A673 (cell line): ENCODE data around the gene TEC. TPM values are rescaled to one million over a fixed set of nuclear protein-coding genes. Genes with fewer than 3 reads are reported as not detected.
"Not testable (repeated sequence)": the region's sequence is repeated elsewhere in the genome, so short reads cannot be mapped to it uniquely, and the experiment has no call there.

Source experiments
- BruUV-seq: library from RNA; stranded (reverse); fragments of 400-500 nt; replicated peaks from 2 replicates; lab custom pipeline; 2021; lab: Mats Ljungman, UMichigan
- CTCF ChIA-PET: fragments of 300-600 bp; sonication (Branson Sonifier 250); formaldehyde crosslinking; loops from one replicate; lab custom pipeline; 2022; ENCODE audit warnings: antibody characterized with exemption; lab: Charles Lee
- POLR2A ChIA-PET: fragments of 300-600 bp; sonication (Branson Sonifier 250); formaldehyde crosslinking; loops from one replicate; lab custom pipeline; 2022; ENCODE audit warnings: antibody characterized with exemption; ENCODE audit not compliant: low non-redundant PET; lab: Charles Lee
- DNase-seq: peaks from one replicate; pipeline ENCODE4 v3.0.0-alpha.2; 2015; ENCODE audit warnings: low spot score
- H3K27ac ChIP-seq: fragments of 200-600 bp; sonication (generic); 2 replicates; pipeline ENCODE4 v1.5.1; 2016; ENCODE audit warnings: mixed run types, low read depth, mild to moderate bottlenecking, mixed read lengths, antibody characterized with exemption, low read length; ENCODE audit not compliant: poor library complexity, severe bottlenecking
- H3K27me3 ChIP-seq: fragments of 200-600 bp; sonication (generic); replicated peaks from 2 replicates; pipeline ENCODE4 v1.6.1; 2017; ENCODE audit warnings: mixed run types, low read depth, mild to moderate bottlenecking, mixed read lengths, antibody characterized with exemption, low read length; ENCODE audit not compliant: insufficient read depth, poor library complexity
- H3K36me3 ChIP-seq: fragments of 200-600 bp; sonication (generic); 2 replicates; pipeline ENCODE4 v1.6.1; 2016; ENCODE audit warnings: mixed run types, mild to moderate bottlenecking, mixed read lengths, antibody characterized with exemption, low read length; ENCODE audit not compliant: insufficient read depth, poor library complexity, severe bottlenecking
- H3K4me1 ChIP-seq: fragments of 200-600 bp; sonication (generic); 2 replicates; pipeline ENCODE4 v1.6.1; 2017; ENCODE audit warnings: mixed run types, mild to moderate bottlenecking, mixed read lengths, antibody characterized with exemption, low read length; ENCODE audit not compliant: insufficient read depth, poor library complexity, severe bottlenecking
- H3K4me3 ChIP-seq: fragments of 200-600 bp; sonication (generic); 2 replicates; pipeline ENCODE4 v1.5.1; 2016; ENCODE audit warnings: low read depth, mixed run types, mild to moderate bottlenecking, mixed read lengths, low read length; ENCODE audit not compliant: poor library complexity, severe bottlenecking
- H3K9me3 ChIP-seq: fragments of 200-600 bp; sonication (generic); 2 replicates; pipeline ENCODE4 v1.6.1; 2016; ENCODE audit warnings: mixed run types, low read depth, mild to moderate bottlenecking, mixed read lengths, antibody characterized with exemption, low read length; ENCODE audit not compliant: poor library complexity, severe bottlenecking
- EZH2 ChIP-seq: fragments of 200-600 bp; sonication (generic); IDR thresholded peaks from 2 replicates; pipeline ENCODE4 v1.6.1; 2017; ENCODE audit warnings: borderline replicate concordance, low read depth, mild to moderate bottlenecking, mixed read lengths, antibody characterized with exemption, low read length; ENCODE audit not compliant: poor library complexity, severe bottlenecking
- intact Hi-C: fragments of 100-400 bp; cut with micrococcal nuclease; formaldehyde crosslinking; loops from one replicate; pipeline ENCODE4 v1.10.0; 2022; ENCODE audit not compliant: unreplicated experiment
- total RNA-seq: library from RNA; stranded (reverse); gene quantifications from 2 replicates; pipeline ENCODE4 v1.2.3, GENCODE V29; 2021
- TF ChIP-seq, protein P1 (sequence below): fragments of 300-800, 200-600 bp; sonication (generic); conservative IDR thresholded peaks from 2 replicates; pipeline ENCODE4 v1.5.1; 2017; ENCODE audit warnings: low read depth, mild to moderate bottlenecking, antibody characterized with exemption, low read length, moderate library complexity, mixed read lengths

TEC gene
- total RNA-seq, 1 experiment from 2014 or later, result 6.8 TPM

DNA sequence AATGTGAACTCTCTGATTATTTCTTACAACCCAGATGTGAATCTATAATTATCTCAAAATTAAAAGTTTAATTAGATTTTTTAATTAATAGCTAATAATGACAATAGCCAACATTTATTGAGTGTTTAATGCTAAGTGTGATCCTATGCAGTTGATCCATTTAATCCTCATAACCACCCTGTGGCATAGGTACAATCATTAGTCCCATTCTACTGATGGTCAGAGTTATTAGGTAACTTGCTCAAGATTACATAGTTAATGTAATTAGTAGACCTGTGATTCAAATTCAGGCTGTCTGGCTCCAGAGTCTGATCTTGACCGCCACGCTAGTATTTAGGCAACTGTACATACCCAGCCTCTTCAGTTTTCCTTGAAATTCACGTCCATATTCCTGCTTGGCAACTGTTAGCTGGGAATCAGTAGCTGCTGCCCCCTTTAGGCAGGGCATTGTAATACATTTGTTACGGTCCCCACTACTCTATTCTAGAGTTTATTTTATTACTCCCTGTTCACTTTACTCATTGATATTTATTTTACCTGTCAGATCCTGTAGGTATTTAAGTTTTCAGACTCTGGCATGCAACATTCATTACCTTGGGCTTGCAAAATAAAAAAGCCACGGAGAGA, 20.6 kb upstream of the TEC start:
- POLR2A ChIA-PET, result no interaction called here
- Histone ChIP-seq H3K27me3 (no peaks in the 10 kb centered on the region), H3K4me1 (no peaks in the 10 kb centered on the region), H3K36me3 (no peaks in the 10 kb centered on the region), H3K9me3 (no peaks in the 10 kb centered on the region), H3K4me3 (no peak overlapping the region), H3K27ac (no peak overlapping the region)
- no TSS peak for BruUV-seq
- peak; percentile 32 for DNase-seq
- intact Hi-C loops, result no loop called here
- no peak for TF ChIP-seq EZH2
- TF ChIP-seq, protein P1, sequence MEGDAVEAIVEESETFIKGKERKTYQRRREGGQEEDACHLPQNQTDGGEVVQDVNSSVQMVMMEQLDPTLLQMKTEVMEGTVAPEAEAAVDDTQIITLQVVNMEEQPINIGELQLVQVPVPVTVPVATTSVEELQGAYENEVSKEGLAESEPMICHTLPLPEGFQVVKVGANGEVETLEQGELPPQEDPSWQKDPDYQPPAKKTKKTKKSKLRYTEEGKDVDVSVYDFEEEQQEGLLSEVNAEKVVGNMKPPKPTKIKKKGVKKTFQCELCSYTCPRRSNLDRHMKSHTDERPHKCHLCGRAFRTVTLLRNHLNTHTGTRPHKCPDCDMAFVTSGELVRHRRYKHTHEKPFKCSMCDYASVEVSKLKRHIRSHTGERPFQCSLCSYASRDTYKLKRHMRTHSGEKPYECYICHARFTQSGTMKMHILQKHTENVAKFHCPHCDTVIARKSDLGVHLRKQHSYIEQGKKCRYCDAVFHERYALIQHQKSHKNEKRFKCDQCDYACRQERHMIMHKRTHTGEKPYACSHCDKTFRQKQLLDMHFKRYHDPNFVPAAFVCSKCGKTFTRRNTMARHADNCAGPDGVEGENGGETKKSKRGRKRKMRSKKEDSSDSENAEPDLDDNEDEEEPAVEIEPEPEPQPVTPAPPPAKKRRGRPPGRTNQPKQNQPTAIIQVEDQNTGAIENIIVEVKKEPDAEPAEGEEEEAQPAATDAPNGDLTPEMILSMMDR, result peak; percentile 75
- CTCF ChIA-PET, result interaction anchor here (0.6 kb wide), 1 partner anchor 195 kb away, joined by 9 read pairs; no protein-coding TSS in a partner anchor

DNA sequence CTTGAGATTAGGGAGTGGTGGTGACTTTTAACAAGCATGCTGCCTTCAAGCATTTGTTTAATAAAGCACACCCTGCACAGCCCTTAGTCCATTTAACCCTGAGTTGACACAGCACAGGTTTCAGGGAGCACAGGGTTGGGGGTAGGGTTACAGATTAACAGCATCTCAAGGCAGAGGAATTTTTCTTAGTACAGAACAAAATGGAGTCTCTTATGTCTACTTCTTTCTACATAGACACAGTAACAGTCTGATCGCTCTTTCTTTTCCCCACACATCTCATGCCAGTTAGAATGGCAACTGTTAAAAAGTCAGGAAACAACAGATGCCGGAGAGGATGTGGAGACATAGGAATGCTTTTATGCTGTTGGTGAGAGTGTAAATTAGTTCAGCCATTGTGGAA, 16.4 kb upstream of the TEC start:
- H3K4me1 ChIP-seq, BruUV-seq, DNase-seq, H3K4me3 ChIP-seq, H3K27me3 ChIP-seq, CTCF ChIA-PET, POLR2A ChIA-PET, H3K36me3 ChIP-seq, H3K9me3 ChIP-seq, H3K27ac ChIP-seq, intact Hi-C loops: not testable (repeated sequence)

DNA sequence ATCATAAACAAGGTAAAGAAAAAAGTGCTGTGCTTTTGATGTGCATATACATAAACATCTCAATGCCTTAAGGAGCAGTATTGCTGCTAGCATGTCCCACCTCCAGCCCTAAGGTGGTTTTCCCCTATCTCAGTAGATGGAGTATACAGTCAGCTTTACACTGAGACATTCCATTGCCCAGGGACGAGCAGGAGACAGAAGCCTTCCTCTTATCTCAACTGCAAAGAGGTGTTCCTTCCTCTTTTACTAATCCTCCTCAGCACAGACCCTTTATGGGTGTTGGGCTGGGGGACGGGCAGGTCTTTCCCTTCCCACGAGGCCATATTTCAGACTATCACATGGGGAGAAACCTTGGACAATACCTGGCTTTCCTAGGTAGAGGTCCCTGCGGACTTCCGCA, 16.0 kb upstream of the TEC start:
- DNase-seq, H3K4me1 ChIP-seq, CTCF ChIA-PET, H3K36me3 ChIP-seq, intact Hi-C loops, H3K27ac ChIP-seq, H3K27me3 ChIP-seq, BruUV-seq, H3K9me3 ChIP-seq, H3K4me3 ChIP-seq, POLR2A ChIA-PET: not testable (repeated sequence)

DNA sequence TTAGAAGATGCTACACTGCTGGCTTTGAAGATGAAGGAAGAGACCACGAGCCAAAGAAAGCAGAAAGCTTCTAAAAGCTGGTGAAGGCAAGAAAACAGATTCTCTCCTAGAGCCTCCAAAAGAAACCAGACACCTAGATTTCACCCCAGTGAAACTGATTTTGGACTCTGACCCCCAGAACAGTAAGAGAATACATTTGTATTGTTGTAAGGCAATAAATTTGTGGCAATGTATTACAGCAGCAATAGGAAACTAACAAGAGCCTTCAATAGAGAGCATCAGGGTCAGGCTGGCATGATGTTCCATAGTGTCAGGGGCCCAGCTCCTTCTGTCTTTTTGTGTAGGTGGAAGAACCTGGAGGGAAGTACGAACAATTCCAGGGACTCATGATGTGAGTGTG, 6.0 kb upstream of the TEC start:
- no peak overlapping the region for H3K27ac ChIP-seq
- no peaks in the 10 kb centered on the region for H3K27me3 ChIP-seq
- intact Hi-C loops, result no loop called here
- no peaks in the 10 kb centered on the region for H3K4me1 ChIP-seq
- DNase-seq, result no peak
- POLR2A ChIA-PET, result no interaction called here
- no peak overlapping the region for H3K4me3 ChIP-seq
- no peaks in the 10 kb centered on the region for H3K36me3 ChIP-seq
- no peaks in the 10 kb centered on the region for H3K9me3 ChIP-seq
- TF ChIP-seq EZH2, result no peak
- TF ChIP-seq, protein P1, result no peak
- CTCF ChIA-PET, result no interaction called here
- no TSS peak for BruUV-seq
